Measurements from ENCODE around the gene ZFYVE9. TPM values are rescaled to one million over a fixed set of nuclear protein-coding genes. Genes with fewer than 3 reads are reported as not detected.

Gene ZFYVE9
- total and polyA plus RNA-seq, 2 experiments from 2014 or later = 7.1 to 30.3 TPM

DNA sequence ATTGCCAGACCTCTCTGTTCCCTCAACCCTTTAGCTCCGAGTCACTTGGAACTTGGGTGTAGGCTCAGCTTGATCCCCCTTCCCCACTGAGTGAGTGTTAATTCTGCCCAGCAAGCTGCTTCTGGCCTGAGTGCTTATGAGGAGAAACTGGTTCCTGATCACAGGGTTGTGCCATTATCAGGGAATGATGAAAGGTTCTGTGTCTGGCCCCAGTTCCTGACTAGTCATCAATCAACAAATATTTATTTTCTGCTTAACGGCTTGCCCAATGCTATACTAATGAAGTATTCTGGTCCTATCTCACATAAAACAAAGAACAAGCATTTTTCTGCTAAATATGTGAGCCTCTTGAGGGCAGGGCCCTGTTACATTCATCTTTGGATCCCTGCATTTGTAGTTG, 203.4 kb downstream of the ZFYVE9 start:
- H3K27ac ChIP-seq = no peak overlapping the region
- no peaks in the 10 kb centered on the region for H3K27me3 ChIP-seq
- no peak for DNase-seq (ENCODE audit: low read depth in 1 of 2, low spot score in 1 of 2)

DNA sequence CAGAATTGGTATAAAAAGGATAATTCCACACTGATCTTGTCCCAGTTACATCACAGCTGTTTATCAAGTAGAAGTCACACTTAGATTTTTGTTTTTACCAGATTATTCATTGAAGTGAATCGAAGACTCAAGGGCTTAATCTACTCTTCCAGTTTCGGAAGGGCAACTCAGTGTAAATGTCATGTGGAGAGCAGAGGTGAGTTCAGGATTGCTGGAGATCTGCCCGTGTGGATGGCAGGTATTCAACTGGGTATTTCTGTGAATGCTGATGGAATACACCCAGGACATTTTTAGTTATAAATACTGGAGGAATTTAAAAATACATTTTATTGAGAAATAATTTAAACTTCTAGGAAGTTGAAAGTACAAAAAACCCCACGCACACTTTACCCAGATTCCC, 204.8 kb downstream of the ZFYVE9 start:
- no peaks in the 10 kb centered on the region for H3K4me1 ChIP-seq (ENCODE audit: low read depth)
- no peaks in the 10 kb centered on the region for H3K36me3 ChIP-seq
- no peak for DNase-seq (ENCODE audit: low read depth in 1 of 2, low spot score in 1 of 2)
- TF ChIP-seq, protein P1, sequence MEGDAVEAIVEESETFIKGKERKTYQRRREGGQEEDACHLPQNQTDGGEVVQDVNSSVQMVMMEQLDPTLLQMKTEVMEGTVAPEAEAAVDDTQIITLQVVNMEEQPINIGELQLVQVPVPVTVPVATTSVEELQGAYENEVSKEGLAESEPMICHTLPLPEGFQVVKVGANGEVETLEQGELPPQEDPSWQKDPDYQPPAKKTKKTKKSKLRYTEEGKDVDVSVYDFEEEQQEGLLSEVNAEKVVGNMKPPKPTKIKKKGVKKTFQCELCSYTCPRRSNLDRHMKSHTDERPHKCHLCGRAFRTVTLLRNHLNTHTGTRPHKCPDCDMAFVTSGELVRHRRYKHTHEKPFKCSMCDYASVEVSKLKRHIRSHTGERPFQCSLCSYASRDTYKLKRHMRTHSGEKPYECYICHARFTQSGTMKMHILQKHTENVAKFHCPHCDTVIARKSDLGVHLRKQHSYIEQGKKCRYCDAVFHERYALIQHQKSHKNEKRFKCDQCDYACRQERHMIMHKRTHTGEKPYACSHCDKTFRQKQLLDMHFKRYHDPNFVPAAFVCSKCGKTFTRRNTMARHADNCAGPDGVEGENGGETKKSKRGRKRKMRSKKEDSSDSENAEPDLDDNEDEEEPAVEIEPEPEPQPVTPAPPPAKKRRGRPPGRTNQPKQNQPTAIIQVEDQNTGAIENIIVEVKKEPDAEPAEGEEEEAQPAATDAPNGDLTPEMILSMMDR (IDR thresholded peaks at IDR 0.05; ENCODE audit: low read depth, low read length) = no peak
- no peaks in the 10 kb centered on the region for H3K27me3 ChIP-seq
- no peak overlapping the region for H3K27ac ChIP-seq
- H3K9me3 ChIP-seq (ENCODE audit: low read depth) = no peaks in the 10 kb centered on the region
- no peak overlapping the region for H3K4me3 ChIP-seq

More for the DNA sequence above, 203.4 kb downstream of the ZFYVE9 start:
- TF ChIP-seq, protein P1 (IDR thresholded peaks at IDR 0.05; ENCODE audit: low read depth, low read length) = no peak
- no peaks in the 10 kb centered on the region for H3K9me3 ChIP-seq (ENCODE audit: low read depth)
- H3K4me1 ChIP-seq (ENCODE audit: low read depth) = no peaks in the 10 kb centered on the region
- peaks cover under 1% of the 10 kb centered on the region for H3K36me3 ChIP-seq
- H3K4me3 ChIP-seq = no peak overlapping the region

DNA sequence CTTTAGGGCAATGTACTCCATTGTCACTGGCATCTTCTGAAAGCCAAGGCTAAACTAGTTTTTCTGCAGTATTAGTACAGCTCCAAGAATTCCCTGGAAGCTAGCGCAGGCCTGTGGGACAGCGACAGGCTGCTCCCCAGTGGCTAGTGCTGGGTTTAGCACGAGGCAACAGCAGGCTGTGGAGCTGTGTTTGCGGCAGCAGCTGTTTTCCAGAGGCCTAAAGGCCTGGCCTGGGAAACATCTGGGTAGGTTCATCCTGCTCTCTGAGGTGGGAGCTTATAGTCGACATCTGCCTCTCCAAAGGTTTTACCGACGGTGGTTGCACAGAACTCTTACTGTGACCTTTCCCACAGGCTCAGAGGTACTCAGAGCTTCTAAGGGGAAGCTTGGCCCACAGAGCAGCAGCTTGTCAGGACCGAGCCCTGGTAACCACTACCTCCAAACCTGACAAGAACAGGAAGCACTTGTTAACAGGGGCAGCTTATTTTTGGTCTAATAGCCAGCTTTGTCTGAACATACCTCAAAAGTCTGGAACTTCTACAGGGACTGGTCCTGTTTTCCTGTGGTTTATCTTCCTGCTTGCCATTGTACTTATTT, 206.9 kb downstream of the ZFYVE9 start:
- TF ChIP-seq, protein P1 (IDR thresholded peaks at IDR 0.05; ENCODE audit: low read depth, low read length) = peak; percentile 41
- H3K4me1 ChIP-seq (ENCODE audit: low read depth) = no peaks in the 10 kb centered on the region
- H3K36me3 ChIP-seq = peaks cover 4% of the 10 kb centered on the region
- peak overlapping the region; percentile 81 for H3K27ac ChIP-seq
- H3K4me3 ChIP-seq = no peak overlapping the region
- DNase-seq (ENCODE audit: low read depth in 1 of 2, low spot score in 1 of 2) = peak; percentile 57 to 70
- H3K27me3 ChIP-seq = no peaks in the 10 kb centered on the region
- H3K9me3 ChIP-seq (ENCODE audit: low read depth) = no peaks in the 10 kb centered on the region

DNA sequence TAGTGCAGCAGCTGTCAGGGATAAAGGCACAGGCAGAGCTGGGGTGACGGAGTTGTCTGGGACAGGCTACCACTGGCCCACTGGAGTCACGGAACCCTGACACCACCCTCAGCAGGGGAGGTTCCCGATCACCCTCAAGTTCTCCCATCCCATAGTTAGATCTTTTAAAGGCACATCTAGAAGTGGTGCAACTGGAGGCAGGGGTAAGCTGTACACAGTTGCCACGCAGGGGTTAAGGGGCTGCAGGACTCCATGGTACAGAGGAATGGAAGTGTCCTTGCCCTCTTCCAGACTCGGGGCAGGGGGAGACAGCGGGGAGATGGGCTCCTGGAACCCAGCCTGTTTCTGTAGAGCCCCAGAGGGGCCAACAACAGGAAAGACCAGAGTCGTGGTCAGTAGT, 210.8 kb downstream of the ZFYVE9 start:
- TF ChIP-seq, protein P1 (IDR thresholded peaks at IDR 0.05; ENCODE audit: low read depth, low read length) = no peak
- Histone ChIP-seq H3K36me3 (peaks cover 36% of the 10 kb centered on the region), H3K4me1 (ENCODE audit: low read depth) (no peaks in the 10 kb centered on the region), H3K4me3 (no peak overlapping the region), H3K27me3 (no peaks in the 10 kb centered on the region), H3K9me3 (ENCODE audit: low read depth) (no peaks in the 10 kb centered on the region), H3K27ac (no peak overlapping the region)
- no peak for DNase-seq (ENCODE audit: low read depth in 1 of 2, low spot score in 1 of 2)

DNA sequence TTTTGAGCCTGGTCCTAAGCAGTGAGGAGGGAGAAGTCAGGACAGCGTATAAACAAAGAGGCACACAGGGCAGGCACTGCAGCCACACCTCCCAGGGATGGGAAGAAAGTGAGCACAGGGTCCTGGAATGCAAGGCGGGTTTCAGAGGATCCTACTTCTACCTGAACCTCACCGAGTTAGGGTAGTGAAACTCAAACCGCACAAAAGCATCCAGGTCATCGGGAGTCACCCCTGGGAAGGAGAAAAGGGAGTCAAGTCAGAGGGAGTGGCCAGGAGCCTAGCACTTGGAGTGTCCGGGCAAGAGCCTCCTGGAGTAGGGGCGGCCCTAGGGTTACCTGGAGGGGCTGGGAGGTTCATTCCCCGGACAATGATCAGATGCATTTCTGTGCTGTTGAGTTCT, 213.5 kb downstream of the ZFYVE9 start:
- H3K36me3 ChIP-seq = peaks cover 52% of the 10 kb centered on the region
- H3K9me3 ChIP-seq (ENCODE audit: low read depth) = no peaks in the 10 kb centered on the region
- H3K4me3 ChIP-seq = no peak overlapping the region
- no peaks in the 10 kb centered on the region for H3K4me1 ChIP-seq (ENCODE audit: low read depth)
- DNase-seq (ENCODE audit: low read depth in 1 of 2, low spot score in 1 of 2) = no peak
- H3K27me3 ChIP-seq = no peaks in the 10 kb centered on the region
- H3K27ac ChIP-seq = no peak overlapping the region
- TF ChIP-seq, protein P1 (IDR thresholded peaks at IDR 0.05; ENCODE audit: low read depth, low read length) = no peak

Measured in cardiac muscle cell (in vitro differentiated cells and primary cell).